OCI-LY7 (cell line): ENCODE measurements around the gene LZTS3. TPM values are rescaled to one million over a fixed set of nuclear protein-coding genes. Genes with fewer than 3 reads are reported as not detected.

ENCODE experiments used
- BruUV-seq: library from RNA; stranded (reverse); fragments of 400-500 nt; replicated peaks from 2 replicates; lab custom pipeline; 2021; lab: Mats Ljungman, UMichigan
- CTCF ChIA-PET: fragments of 300-600 bp; sonication (Branson Sonifier 250); formaldehyde crosslinking; loops from one replicate; lab custom pipeline; 2022; ENCODE audit warnings: antibody characterized with exemption; ENCODE audit not compliant: unreplicated experiment; lab: Charles Lee
- POLR2A ChIA-PET: fragments of 300-600 bp; sonication (Branson Sonifier 250); formaldehyde crosslinking; loops from one replicate; lab custom pipeline; 2022; ENCODE audit warnings: antibody characterized with exemption; lab: Charles Lee
- DNase-seq: peaks from one replicate; pipeline ENCODE4 v3.0.0-alpha.2; 2015; ENCODE audit warnings: low spot score
- H2AFZ ChIP-seq: fragments of 200-600 bp; sonication (generic), shearing (Covaris generic); 2 replicates; pipeline ENCODE4 v1.6.1; 2014; ENCODE audit warnings: mild to moderate bottlenecking, antibody characterized with exemption, low read length, moderate library complexity
- H3K27ac ChIP-seq: fragments of 200-600 bp; sonication (generic); 2 replicates; pipeline ENCODE4 v1.5.1; 2014; ENCODE audit warnings: mixed run types, low read depth, mild to moderate bottlenecking, moderate library complexity, low read length, inconsistent platforms; ENCODE audit not compliant: poor library complexity, severe bottlenecking
- H3K36me3 ChIP-seq: fragments of 200-600 bp; sonication (generic); 2 replicates; pipeline ENCODE4 v1.6.1; 2014; ENCODE audit warnings: mild to moderate bottlenecking, antibody characterized with exemption, low read length, moderate library complexity, mixed read lengths; ENCODE audit not compliant: insufficient read depth
- H3K4me1 ChIP-seq: fragments of 200-600 bp; sonication (generic); 2 replicates; pipeline ENCODE4 v1.5.1; 2014; ENCODE audit warnings: mild to moderate bottlenecking, low read length; ENCODE audit not compliant: insufficient read depth, poor library complexity, severe bottlenecking
- H3K4me2 ChIP-seq: fragments of 200-600 bp; sonication (generic); 2 replicates; pipeline ENCODE4 v1.6.1; 2014; ENCODE audit warnings: mild to moderate bottlenecking, low read length
- H3K4me3 ChIP-seq: fragments of 200-600 bp; sonication (generic); 2 replicates; pipeline ENCODE4 v1.5.1; 2014; ENCODE audit warnings: mild to moderate bottlenecking, low read depth, low read length; ENCODE audit not compliant: poor library complexity, severe bottlenecking
- H3K79me2 ChIP-seq: fragments of 200-600 bp; sonication (generic); 2 replicates; pipeline ENCODE4 v1.6.1; 2016; ENCODE audit warnings: low read depth, mild to moderate bottlenecking, low read length, moderate library complexity, mixed read lengths; ENCODE audit not compliant: insufficient read depth
- H3K9me2 ChIP-seq: fragments of 200-600 bp; sonication (generic); 2 replicates; pipeline ENCODE4 v1.6.1; 2016; ENCODE audit warnings: mild to moderate bottlenecking, low read length, mixed read lengths; ENCODE audit not compliant: insufficient read depth
- H3K9me3 ChIP-seq: fragments of 200-600 bp; sonication (generic); 2 replicates; pipeline ENCODE4 v1.6.1; 2014; ENCODE audit warnings: mild to moderate bottlenecking, mixed run types, low read length, mixed read lengths
- H4K20me1 ChIP-seq: fragments of 200-600 bp; sonication (generic); 2 replicates; pipeline ENCODE4 v1.6.1; 2014; ENCODE audit warnings: mild to moderate bottlenecking, antibody characterized with exemption, low read length, moderate library complexity, mixed read lengths; ENCODE audit not compliant: insufficient read depth
- EZH2phosphoT487 ChIP-seq: fragments of 200-600 bp; sonication (generic); IDR thresholded peaks from 2 replicates; pipeline ENCODE4 v1.6.1; 2018; ENCODE audit warnings: low read depth, borderline replicate concordance, mild to moderate bottlenecking, mixed run types, antibody characterized with exemption, low read length, moderate library complexity, mixed read lengths
- intact Hi-C: fragments of 100-400 bp; cut with micrococcal nuclease; formaldehyde crosslinking; loops from one replicate; pipeline ENCODE4 v1.10.0; 2022; ENCODE audit not compliant: unreplicated experiment
- total RNA-seq, 2 experiments: library from RNA; depleted of rRNA in 1 of 2; stranded (reverse); fragments of >200 nt in 1 of 2; shearing (Covaris generic) in 1 of 2; gene quantifications; 2 replicates each; pipeline ENCODE4 v1.2.3, GENCODE V29; 2014 to 2022
- TF ChIP-seq, protein P1 (sequence below): fragments of 200-600 bp; sonication (generic); conservative IDR thresholded peaks from 2 replicates; pipeline ENCODE4 v1.5.1; 2014; ENCODE audit warnings: mild to moderate bottlenecking, antibody characterized with exemption, low read length, moderate library complexity, mixed read lengths

LZTS3 gene
- total RNA-seq, 2 experiments from 2014 or later, result 4.7 to 5.0 TPM

DNA sequence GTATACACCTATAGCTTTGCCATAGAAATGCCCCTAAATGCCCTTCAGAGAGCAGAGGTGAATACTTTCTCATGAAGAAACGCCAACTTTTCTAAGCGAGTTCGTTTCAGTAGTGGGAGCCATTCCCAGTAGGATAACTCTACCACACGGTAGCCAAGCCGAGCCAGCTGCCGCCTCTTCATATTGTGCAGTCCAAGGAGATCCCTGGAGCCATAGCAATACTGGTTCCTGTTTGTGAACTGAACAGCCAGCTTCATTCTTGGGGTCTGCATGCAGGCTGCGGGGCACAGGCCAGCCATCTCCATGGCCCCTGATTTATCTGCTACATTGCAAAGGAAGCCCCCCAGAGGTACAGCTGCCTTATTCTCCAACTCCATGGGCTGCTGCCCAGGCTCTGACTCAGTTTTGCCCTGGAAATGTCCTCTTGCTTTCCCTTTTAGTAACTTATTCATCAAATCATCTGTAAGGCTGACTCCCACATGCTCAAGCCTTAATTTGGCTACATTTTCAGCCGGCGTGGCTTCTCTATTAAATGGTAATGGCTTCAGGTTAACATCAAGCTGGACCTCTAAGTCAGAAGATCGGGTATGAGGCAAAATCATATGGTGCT, 26.5 kb downstream of the LZTS3 start:
- H2AFZ ChIP-seq, result no peak overlapping the region
- TF ChIP-seq, protein P1, sequence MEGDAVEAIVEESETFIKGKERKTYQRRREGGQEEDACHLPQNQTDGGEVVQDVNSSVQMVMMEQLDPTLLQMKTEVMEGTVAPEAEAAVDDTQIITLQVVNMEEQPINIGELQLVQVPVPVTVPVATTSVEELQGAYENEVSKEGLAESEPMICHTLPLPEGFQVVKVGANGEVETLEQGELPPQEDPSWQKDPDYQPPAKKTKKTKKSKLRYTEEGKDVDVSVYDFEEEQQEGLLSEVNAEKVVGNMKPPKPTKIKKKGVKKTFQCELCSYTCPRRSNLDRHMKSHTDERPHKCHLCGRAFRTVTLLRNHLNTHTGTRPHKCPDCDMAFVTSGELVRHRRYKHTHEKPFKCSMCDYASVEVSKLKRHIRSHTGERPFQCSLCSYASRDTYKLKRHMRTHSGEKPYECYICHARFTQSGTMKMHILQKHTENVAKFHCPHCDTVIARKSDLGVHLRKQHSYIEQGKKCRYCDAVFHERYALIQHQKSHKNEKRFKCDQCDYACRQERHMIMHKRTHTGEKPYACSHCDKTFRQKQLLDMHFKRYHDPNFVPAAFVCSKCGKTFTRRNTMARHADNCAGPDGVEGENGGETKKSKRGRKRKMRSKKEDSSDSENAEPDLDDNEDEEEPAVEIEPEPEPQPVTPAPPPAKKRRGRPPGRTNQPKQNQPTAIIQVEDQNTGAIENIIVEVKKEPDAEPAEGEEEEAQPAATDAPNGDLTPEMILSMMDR, result no peak
- TF ChIP-seq EZH2phosphoT487, result no peak
- H3K4me2 ChIP-seq, result no peak overlapping the region
- intact Hi-C loops, result no loop called here
- peaks cover under 1% of the 10 kb centered on the region for H3K4me1 ChIP-seq
- H3K27ac ChIP-seq, result no peak overlapping the region
- no peak overlapping the region for H3K4me3 ChIP-seq
- peaks cover 24% of the 10 kb centered on the region; the same call in 1 of the 2 replicates for H3K79me2 ChIP-seq
- POLR2A ChIA-PET, result no interaction called here
- no peaks in the 10 kb centered on the region for H3K9me2 ChIP-seq
- BruUV-seq, result no TSS peak
- DNase-seq, result no peak
- CTCF ChIA-PET, result interaction anchor here (0.6 kb wide), 1 partner anchor 72 kb away, joined by 3 read pairs; no protein-coding TSS in a partner anchor
- peaks cover 66% of the 10 kb centered on the region for H3K36me3 ChIP-seq
- no peaks in the 10 kb centered on the region for H3K9me3 ChIP-seq
- H4K20me1 ChIP-seq, result peaks cover 6% of the 10 kb centered on the region; the same call in 1 of the 2 replicates

DNA sequence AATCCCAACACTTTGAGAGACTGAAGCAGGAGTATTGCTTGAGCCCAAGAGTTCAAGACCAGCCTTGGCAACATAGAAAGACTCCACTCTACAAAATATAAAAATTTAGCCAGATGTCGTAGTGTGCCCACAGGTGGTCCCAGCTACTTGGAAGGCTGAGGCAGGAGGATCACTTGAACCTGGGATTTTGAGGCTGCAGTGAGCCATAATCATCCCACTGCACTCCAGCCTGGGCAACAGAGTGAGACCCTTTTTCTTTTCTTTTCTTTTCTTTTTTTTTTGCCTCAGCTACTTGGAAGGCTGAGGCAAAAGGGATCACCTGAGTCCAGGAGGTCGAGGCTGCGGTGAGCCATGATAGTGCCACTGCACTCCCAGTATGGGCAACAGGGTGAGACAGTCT, 31.6 kb downstream of the LZTS3 start:
- POLR2A ChIA-PET, result no interaction called here
- no TSS peak for BruUV-seq

More for the DNA sequence above, 31.6 kb downstream of the LZTS3 start:
- no peaks in the 10 kb centered on the region for H3K4me1 ChIP-seq
- intact Hi-C loops, result no loop called here
- 0 out of 2 replicates have a peak, but pooled peaks cover 5% of the 10 kb centered on the region for H3K79me2 ChIP-seq
- peaks cover 32% of the 10 kb centered on the region for H3K36me3 ChIP-seq
- CTCF ChIA-PET, result no interaction called here
- H3K9me3 ChIP-seq, result no peaks in the 10 kb centered on the region
- H2AFZ ChIP-seq, result no peak overlapping the region
- no peak overlapping the region for H3K27ac ChIP-seq
- H3K4me2 ChIP-seq, result no peak overlapping the region
- no peak for DNase-seq
- H3K4me3 ChIP-seq, result no peak overlapping the region
- TF ChIP-seq EZH2phosphoT487, result no peak
- TF ChIP-seq, protein P1, result no peak
- H4K20me1 ChIP-seq, result no peaks in the 10 kb centered on the region
- H3K9me2 ChIP-seq, result no peaks in the 10 kb centered on the region
